GM12874 (cell line): ENCODE data around the gene SRRM4.

ENCODE experiments used
- CTCF ChIP-seq: IDR thresholded peaks from 2 replicates; pipeline ENCODE4 v1.5.1; 2011; ENCODE audit warnings: low read depth, mild to moderate bottlenecking, control low read depth, low read length, moderate library complexity; ENCODE audit not compliant: insufficient read depth

The SRRM4 gene

DNA sequence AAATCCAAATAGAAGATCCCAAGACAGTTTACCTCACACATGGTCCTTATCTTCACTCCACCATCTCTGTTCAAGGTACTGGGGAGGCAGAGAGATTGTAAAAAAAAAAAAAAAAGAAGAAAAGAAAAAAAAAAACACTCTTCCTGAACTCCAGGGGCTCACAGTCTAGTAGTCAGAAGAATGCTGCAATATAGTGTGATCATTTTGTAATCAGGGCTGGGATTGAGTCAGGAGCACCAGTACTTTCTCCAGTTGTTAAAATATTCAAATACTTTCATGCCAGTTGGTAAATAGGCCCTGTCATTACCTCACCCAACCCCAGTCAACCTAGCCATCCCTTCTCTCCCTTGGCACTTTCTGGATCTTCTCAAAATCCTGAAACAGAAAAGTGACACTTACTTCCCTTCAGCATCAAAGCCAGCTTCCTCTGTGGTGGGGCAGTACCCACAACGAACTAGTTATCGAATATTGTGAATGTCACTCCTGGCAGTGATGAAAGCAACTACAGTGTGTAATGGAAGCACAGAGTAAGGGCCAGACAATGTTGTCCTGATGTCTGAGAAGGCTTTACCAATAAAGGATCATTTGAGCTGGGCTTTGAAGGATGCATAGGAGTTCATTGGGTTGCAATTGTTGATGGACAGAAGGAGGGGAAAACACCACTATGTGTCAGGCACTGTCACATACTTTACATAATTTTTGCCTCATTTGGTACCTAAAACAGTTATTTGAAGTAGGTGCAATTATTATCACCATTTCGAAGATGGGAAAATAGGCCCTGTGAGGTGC is 153.1 kb downstream of the SRRM4 start:
- no peak for TF ChIP-seq CTCF

GRCh38 chr12:119136811-119137410 is 155.6 kb downstream of the SRRM4 start:
- no peak for TF ChIP-seq CTCF

- TF ChIP-seq CTCF = no peak
Measured at GRCh38 chr12:119139448-119139847, 158.1 kb downstream of the SRRM4 start.

- TF ChIP-seq CTCF = no peak
Measured at GRCh38 chr12:119145367-119145766, 164.0 kb downstream of the SRRM4 start.

GRCh38 chr12:119147847-119148448 is 166.6 kb downstream of the SRRM4 start:
- TF ChIP-seq CTCF = no peak

DNA sequence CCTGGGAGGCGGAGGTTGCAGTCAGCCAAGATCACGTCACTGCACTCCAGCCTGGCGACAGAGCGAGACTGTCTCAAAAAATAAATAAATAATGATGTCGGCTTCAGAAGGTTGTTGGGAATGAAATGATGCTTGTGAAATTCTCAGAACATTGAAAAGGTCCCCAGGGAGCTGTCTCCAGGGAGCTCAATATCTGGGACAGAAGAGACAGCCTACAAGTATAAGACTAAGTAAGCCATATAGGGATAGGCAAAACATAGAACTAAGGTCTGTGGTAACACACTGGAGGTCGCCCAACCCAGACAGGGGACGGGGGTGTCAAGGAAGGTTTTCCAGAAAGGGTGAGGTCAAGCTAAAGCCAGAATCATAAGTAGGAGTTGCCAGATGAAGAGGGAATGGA is 167.9 kb downstream of the SRRM4 start:
- TF ChIP-seq CTCF = no peak

GRCh38 chr12:119151445-119152026 is 170.2 kb downstream of the SRRM4 start:
- TF ChIP-seq CTCF = no peak
